Measurements from ENCODE around the gene MB. TPM values are rescaled to one million over a fixed set of nuclear protein-coding genes. Genes with fewer than 3 reads are reported as not detected.

Gene MB
- total RNA-seq, 2 experiments from 2014 or later = not detected

- peaks cover 41% of the 10 kb centered on the region for H3K4me1 ChIP-seq (ENCODE audit: insufficient read depth, low read length, poor library complexity, severe bottlenecking)
- no peak for TF ChIP-seq CTCF (conservative IDR thresholded peaks at IDR 0.05; ENCODE audit: low read length)
- TF ChIP-seq EZH2phosphoT487 (IDR thresholded peaks at IDR 0.05; ENCODE audit: borderline replicate concordance, low read depth, low read length) = no peak
- peaks cover 7% of the 10 kb centered on the region; the same call in 1 of the 2 replicates for H3K9me3 ChIP-seq (ENCODE audit: low read length)
- no peaks in the 10 kb centered on the region for H4K20me1 ChIP-seq (ENCODE audit: insufficient read depth, low read length)
- ChIA-PET CTCF (ENCODE audit: unreplicated experiment) (no interaction called here), POLR2A (interaction anchor here (0.6 to 1.2 kb wide), 6 partner anchors 11 to 436 kb away, joined by 3 to 5 read pairs (median 4); no protein-coding TSS in a partner anchor)
- peak overlapping the region; percentile 76 for H3K4me3 ChIP-seq (ENCODE audit: low read depth, low read length, poor library complexity, severe bottlenecking)
- BruUV-seq (replicated peaks) = no TSS peak
- H3K9me2 ChIP-seq (ENCODE audit: insufficient read depth, low read length) = no peaks in the 10 kb centered on the region
- DNase-seq (ENCODE audit: low spot score) = peak; percentile 30
- peak overlapping the region; percentile 12; the same call in 1 of the 2 replicates for H2AFZ ChIP-seq (ENCODE audit: low read length)
- H3K36me3 ChIP-seq (ENCODE audit: insufficient read depth, low read length) = peaks cover 19% of the 10 kb centered on the region
- intact Hi-C loops (cut with micrococcal nuclease; ENCODE audit: unreplicated experiment) = loop anchor here (1.0 to 5.0 kb wide), 2 partner anchors 78 to 272 kb away; no protein-coding TSS in a partner anchor
- H3K79me2 ChIP-seq (ENCODE audit: insufficient read depth, low read depth, low read length) = peaks cover 40% of the 10 kb centered on the region
- H3K27ac ChIP-seq (ENCODE audit: low read depth, low read length, poor library complexity, severe bottlenecking) = peak overlapping the region; percentile 90
- H3K4me2 ChIP-seq (ENCODE audit: low read length) = peak overlapping the region; percentile 83
Measured at GRCh38 chr22:35649636-35650250, 32.6 kb upstream of the MB start.

DNA sequence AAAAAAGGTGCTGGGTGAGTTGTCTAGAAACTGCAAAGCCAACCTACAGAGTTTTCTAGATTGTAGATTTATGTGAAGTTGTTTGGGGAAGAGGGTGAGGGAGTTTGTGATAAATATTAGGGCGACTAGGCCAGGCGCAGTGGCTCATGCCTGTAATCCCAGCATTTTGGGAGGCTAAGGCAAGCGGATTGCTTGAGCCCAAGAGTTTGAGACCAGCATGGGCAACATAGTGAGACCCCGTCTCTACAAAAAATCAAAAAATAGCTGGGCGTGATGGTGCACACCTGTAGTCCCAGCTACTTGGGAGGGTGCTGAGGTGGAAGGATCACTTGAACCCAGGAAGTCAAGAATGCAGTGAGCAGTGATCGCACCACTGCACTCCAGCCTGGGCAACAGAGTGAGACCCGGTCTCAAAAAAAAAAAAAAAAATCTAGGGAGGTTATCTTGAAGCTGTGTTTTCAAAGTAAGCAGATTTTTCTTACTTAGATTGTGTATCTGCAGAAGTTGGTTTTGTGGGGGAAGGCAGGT is 32.0 kb upstream of the MB start:
- Histone ChIP-seq H3K4me2 (ENCODE audit: low read length) (peak overlapping the region; percentile 83), H3K4me1 (ENCODE audit: insufficient read depth, low read length, poor library complexity, severe bottlenecking) (peaks cover 43% of the 10 kb centered on the region), H3K79me2 (ENCODE audit: insufficient read depth, low read depth, low read length) (peaks cover 35% of the 10 kb centered on the region), H2AFZ (ENCODE audit: low read length) (peak overlapping the region; percentile 12; the same call in 1 of the 2 replicates), H3K36me3 (ENCODE audit: insufficient read depth, low read length) (peaks cover 14% of the 10 kb centered on the region), H3K9me3 (ENCODE audit: low read length) (peaks cover 5% of the 10 kb centered on the region; the same call in 1 of the 2 replicates), H3K27ac (ENCODE audit: low read depth, low read length, poor library complexity, severe bottlenecking) (peak overlapping the region; percentile 90), H3K9me2 (ENCODE audit: insufficient read depth, low read length) (no peaks in the 10 kb centered on the region), H3K4me3 (ENCODE audit: low read depth, low read length, poor library complexity, severe bottlenecking) (peak overlapping the region; percentile 76), H4K20me1 (ENCODE audit: insufficient read depth, low read length) (no peaks in the 10 kb centered on the region)
- intact Hi-C loops (cut with micrococcal nuclease; ENCODE audit: unreplicated experiment) = loop anchor here (1.0 to 5.0 kb wide), 2 partner anchors 78 to 272 kb away; no protein-coding TSS in a partner anchor
- TF ChIP-seq EZH2phosphoT487 (IDR thresholded peaks at IDR 0.05; ENCODE audit: borderline replicate concordance, low read depth, low read length) (no peak), CTCF (conservative IDR thresholded peaks at IDR 0.05; ENCODE audit: low read length) (no peak)
- ChIA-PET CTCF (ENCODE audit: unreplicated experiment) (no interaction called here), POLR2A (interaction anchor here (0.7 to 1.7 kb wide), 10 partner anchors 11 to 437 kb away, joined by 3 to 8 read pairs (median 4); no protein-coding TSS in a partner anchor)
- DNase-seq (ENCODE audit: low spot score) = peak; percentile 54
- no TSS peak for BruUV-seq (replicated peaks)

All from OCI-LY7 (cell line).